HEK293 (cell line): Measurements from ENCODE around the gene SYNE2.

ENCODE experiments used
- CTCF ChIA-PET: fragments of 350-600 bp; formaldehyde crosslinking; extraction: SDS; loops from one replicate; lab custom pipeline; 2021; ENCODE audit warnings: antibody characterized with exemption; lab: Yijun Ruan, JAX
- POLR2A ChIA-PET: fragments of 300-600 bp; formaldehyde crosslinking; extraction: SDS; loops from one replicate; lab custom pipeline; 2020; ENCODE audit warnings: antibody characterized with exemption, inconsistent platforms; lab: Yijun Ruan, JAX
- H3K27ac ChIP-seq: fragments of 200-500 bp; sonication (Bioruptor generic); 2 replicates; pipeline ENCODE4 v1.5.1; 2014; ENCODE audit warnings: low read depth, low read length, control low read depth, inconsistent platforms; ENCODE audit errors: extremely low read depth
- H3K36me3 ChIP-seq, 2 experiments: fragments of 200-500 bp in 1 of 2; sonication (Bioruptor generic) in 1 of 2; 1 replicate in 1 of 2; 2 replicates in 1 of 2; pipeline ENCODE4 v1.5.1; 2014 to 2017; ENCODE audit warnings: inconsistent platforms in 2 of 2, low read length in 2 of 2; ENCODE audit not compliant: control insufficient read depth in 2 of 2, insufficient read depth in 1 of 2
- H3K4me1 ChIP-seq: fragments of 200-500 bp; sonication (Bioruptor generic); 2 replicates; pipeline ENCODE4 v1.5.1; 2014; ENCODE audit warnings: mild to moderate bottlenecking, low read length, inconsistent platforms; ENCODE audit not compliant: control insufficient read depth, insufficient read depth
- H3K4me3 ChIP-seq: 2 replicates; pipeline ENCODE4 v1.5.1; 2011; ENCODE audit warnings: low read depth, mild to moderate bottlenecking, control low read depth, low read length, moderate library complexity
- H3K9me3 ChIP-seq: fragments of 200-500 bp; sonication (Bioruptor generic); 2 replicates; pipeline ENCODE4 v1.5.1; 2014; ENCODE audit warnings: low read depth, low read length, inconsistent platforms; ENCODE audit not compliant: control insufficient read depth, insufficient read depth
- BCL6B ChIP-seq: fragments of 450-650 bp; formaldehyde crosslinking; IDR thresholded peaks from 2 replicates; pipeline ENCODE4 v1.5.1; 2017; ENCODE audit warnings: missing biosample characterization, missing genetic modification characterization
- RBAK ChIP-seq: fragments of 450-650 bp; formaldehyde crosslinking; IDR thresholded peaks from 2 replicates; pipeline ENCODE4 v1.5.1; 2016; ENCODE audit warnings: missing biosample characterization, missing genetic modification characterization
- SALL2 ChIP-seq: fragments of 450-650 bp; formaldehyde crosslinking; IDR thresholded peaks from 2 replicates; pipeline ENCODE4 v1.5.0; 2017; ENCODE audit warnings: missing biosample characterization, mild to moderate bottlenecking, missing genetic modification characterization, borderline replicate concordance
- SCRT2 ChIP-seq: fragments of 450-650 bp; formaldehyde crosslinking; IDR thresholded peaks from 2 replicates; pipeline ENCODE4 v1.5.1; 2016; ENCODE audit warnings: missing biosample characterization, missing genetic modification characterization
- SETDB1 ChIP-seq: IDR thresholded peaks from one replicate; pipeline ENCODE4 v1.6.1; 2017; ENCODE audit warnings: mild to moderate bottlenecking, low read length, moderate library complexity, mixed read lengths; ENCODE audit not compliant: insufficient read length
- ZBTB11 ChIP-seq: fragments of 450-650 bp; formaldehyde crosslinking; conservative IDR thresholded peaks from 2 replicates; pipeline ENCODE4 v1.5.1; 2016; ENCODE audit warnings: low read depth, missing biosample characterization, missing genetic modification characterization
- ZNF121 ChIP-seq: fragments of 450-650 bp; formaldehyde crosslinking; IDR thresholded peaks from 2 replicates; pipeline ENCODE4 v1.5.1; 2016; ENCODE audit warnings: missing biosample characterization, missing genetic modification characterization
- ZNF146 ChIP-seq: fragments of 450-650 bp; formaldehyde crosslinking; IDR thresholded peaks from 2 replicates; pipeline ENCODE4 v1.5.1; 2016; ENCODE audit warnings: missing biosample characterization, missing genetic modification characterization
- ZNF18 ChIP-seq: fragments of 450-650 bp; formaldehyde crosslinking; IDR thresholded peaks from 2 replicates; pipeline ENCODE4 v1.5.1; 2016; ENCODE audit warnings: missing biosample characterization, missing genetic modification characterization
- ZNF350 ChIP-seq: fragments of 450-650 bp; formaldehyde crosslinking; IDR thresholded peaks from 2 replicates; pipeline ENCODE4 v1.5.0; 2017; ENCODE audit warnings: missing biosample characterization, mild to moderate bottlenecking, missing genetic modification characterization
- ZNF362 ChIP-seq: fragments of 450-650 bp; formaldehyde crosslinking; IDR thresholded peaks from 2 replicates; pipeline ENCODE4 v1.5.1; 2016; ENCODE audit warnings: missing biosample characterization, missing genetic modification characterization
- ZNF449 ChIP-seq: fragments of 450-650 bp; formaldehyde crosslinking; IDR thresholded peaks from 2 replicates; pipeline ENCODE4 v1.5.1; 2017; ENCODE audit warnings: missing biosample characterization, mild to moderate bottlenecking, missing genetic modification characterization, moderate library complexity
- ZNF548 ChIP-seq: fragments of 450-650 bp; formaldehyde crosslinking; IDR thresholded peaks from 2 replicates; pipeline ENCODE4 v1.5.1; 2016; ENCODE audit warnings: missing biosample characterization, missing genetic modification characterization
- ZNF654 ChIP-seq: fragments of 450-650 bp; formaldehyde crosslinking; IDR thresholded peaks from 2 replicates; pipeline ENCODE4 v1.5.1; 2016; ENCODE audit warnings: low read depth, missing biosample characterization, missing genetic modification characterization
- ZNF776 ChIP-seq: fragments of 450-650 bp; formaldehyde crosslinking; IDR thresholded peaks from 2 replicates; pipeline ENCODE4 v1.5.0; 2017; ENCODE audit warnings: missing biosample characterization, missing genetic modification characterization, borderline replicate concordance
- ZNF777 ChIP-seq: fragments of 450-650 bp; formaldehyde crosslinking; IDR thresholded peaks from 2 replicates; pipeline ENCODE4 v1.5.1; 2017; ENCODE audit warnings: missing biosample characterization, missing genetic modification characterization, borderline replicate concordance
- ZSCAN18 ChIP-seq: fragments of 450-650 bp; formaldehyde crosslinking; IDR thresholded peaks from 2 replicates; pipeline ENCODE4 v1.5.1; 2016; ENCODE audit warnings: missing biosample characterization, missing genetic modification characterization
- ZSCAN23 ChIP-seq: fragments of 450-650 bp; formaldehyde crosslinking; IDR thresholded peaks from 2 replicates; pipeline ENCODE4 v1.5.1; 2016; ENCODE audit warnings: missing biosample characterization, missing genetic modification characterization

Gene SYNE2

GRCh38 chr14:63908667-63909264 is 56.0 kb downstream of the SYNE2 start:
- Histone ChIP-seq H3K9me3 (no peaks in the 10 kb centered on the region), H3K27ac (no peak overlapping the region), H3K4me3 (no peak overlapping the region), H3K4me1 (peaks cover 10% of the 10 kb centered on the region)
- POLR2A ChIA-PET, result no interaction called here
- TF ChIP-seq ZSCAN18 (tag by site-specific recombination) (no peak), ZNF121 (tag by site-specific recombination) (no peak), SETDB1 (no peak)
- TF ChIP-seq, all 188 proteins: peak for 0
- H3K36me3 ChIP-seq, result peaks cover 3 to 5% of the 10 kb centered on the region in 2 experiments; a peak in 2 of 3 replicates
- CTCF ChIA-PET, result interaction anchor here (0.5 to 0.6 kb wide), 2 partner anchors 8 to 36 kb away, joined by 3 read pairs; no protein-coding TSS in a partner anchor

- POLR2A ChIA-PET, result no interaction called here
- TF ChIP-seq ZNF362 (tag by site-specific recombination) (no peak), BCL6B (tag by site-specific recombination) (no peak), SALL2 (no peak), ZNF776 (tag by site-specific recombination) (no peak), SCRT2 (tag by site-specific recombination) (no peak), ZNF146 (tag by site-specific recombination) (no peak), RBAK (tag by site-specific recombination) (no peak), ZNF449 (no peak), ZSCAN23 (tag by site-specific recombination) (no peak), ZNF18 (tag by site-specific recombination) (no peak), ZNF777 (tag by site-specific recombination) (no peak), ZNF548 (tag by site-specific recombination) (no peak), ZNF350 (tag by site-specific recombination) (no peak), ZBTB11 (tag by site-specific recombination) (no peak), ZNF654 (tag by site-specific recombination) (no peak)
- Histone ChIP-seq H3K27ac (no peak overlapping the region), H3K36me3 (peaks cover 3 to 5% of the 10 kb centered on the region in 2 experiments; a peak in 2 of 3 replicates), H3K4me3 (no peak overlapping the region), H3K9me3 (no peaks in the 10 kb centered on the region), H3K4me1 (peaks cover 9% of the 10 kb centered on the region)
- CTCF ChIA-PET, result no interaction called here
These were observed 57.2 kb downstream of the SYNE2 start for GRCh38 chr14:63909984-63910383.
